Measurements from ENCODE around the gene KLRK1.
"Not testable (repeated sequence)": the region's sequence is repeated elsewhere in the genome, so short reads cannot be mapped to it uniquely, and the experiment has no call there.

The KLRK1 gene

DNA sequence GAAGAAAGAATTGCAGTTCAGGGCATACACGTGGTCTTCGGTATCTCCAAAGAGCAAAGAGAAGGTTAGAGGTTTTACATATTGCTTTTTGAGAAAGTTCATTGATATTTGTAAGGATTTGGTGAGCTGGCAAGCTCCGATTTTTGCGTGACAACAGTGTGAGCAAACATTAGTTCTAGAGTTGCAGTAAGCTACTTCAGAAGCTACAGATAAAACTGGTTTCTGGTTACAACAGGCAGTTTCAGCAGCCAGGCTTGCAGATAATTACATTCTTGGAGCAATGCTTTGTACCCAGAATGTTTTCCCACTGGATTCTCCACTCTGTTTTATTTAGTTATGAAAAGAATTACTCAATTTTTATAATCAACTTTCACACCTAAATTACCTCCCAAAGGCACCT, 28.2 kb downstream of the KLRK1 start:
- DNase-seq, result no peak

DNA sequence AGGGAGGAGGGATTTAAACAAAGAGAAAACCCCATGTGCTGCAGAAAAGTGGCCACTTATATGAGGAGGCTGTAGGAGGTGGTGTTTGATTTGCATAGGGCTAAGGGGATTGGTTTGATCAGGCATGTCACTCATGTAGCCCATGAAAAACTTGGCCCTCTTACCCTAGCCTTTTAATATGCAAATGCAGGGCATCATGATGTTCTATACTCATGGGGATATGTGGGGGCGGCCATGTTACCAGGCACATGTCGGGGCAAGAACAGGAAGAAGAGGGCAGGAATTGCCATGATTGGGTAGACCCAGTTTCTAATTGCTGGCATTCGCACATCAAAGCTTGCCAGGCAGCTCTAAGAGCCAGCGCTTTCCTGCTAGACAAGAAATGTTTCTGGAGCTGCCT, 28.8 kb downstream of the KLRK1 start:
- DNase-seq, result no peak

DNA sequence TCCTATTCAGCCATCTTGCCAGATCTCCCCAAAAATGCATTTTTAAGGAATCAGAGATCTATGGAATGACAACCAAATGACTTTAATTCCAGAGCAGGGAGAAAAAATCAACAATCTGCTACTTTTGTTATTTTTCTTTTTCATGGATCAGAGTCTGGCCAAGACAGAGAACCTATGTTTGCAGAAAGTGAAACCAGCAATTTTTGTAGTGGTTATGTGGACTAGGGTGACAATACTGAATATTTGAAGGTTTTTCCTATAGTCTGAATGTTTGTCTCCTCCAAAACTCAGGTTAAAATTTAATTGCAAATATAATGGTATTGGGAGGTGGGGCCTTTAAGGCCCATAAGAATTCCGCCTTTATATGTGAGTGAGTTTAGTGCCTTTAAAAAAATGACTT, 30.9 kb downstream of the KLRK1 start:
- DNase-seq, result no peak

DNA sequence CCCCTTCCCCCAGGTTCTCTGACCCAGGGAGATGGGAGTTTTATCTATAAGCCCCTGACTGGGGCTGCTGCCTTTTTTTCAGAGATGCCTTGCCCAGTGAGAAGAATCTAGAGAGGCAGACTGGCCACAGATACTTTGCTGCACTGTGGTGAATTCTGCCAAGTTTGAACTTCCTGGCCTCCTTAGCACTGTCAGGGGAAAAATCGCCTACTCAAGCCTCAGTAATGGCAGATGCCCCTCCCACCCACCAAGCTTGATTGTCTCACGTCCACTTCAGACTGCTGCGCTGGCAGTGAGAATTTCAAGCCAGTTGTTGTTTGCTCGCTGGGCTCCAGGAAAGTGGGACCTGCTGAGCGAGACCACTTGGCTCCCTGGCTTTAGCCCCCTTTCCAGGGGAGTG, 31.7 kb downstream of the KLRK1 start:
- no peak for DNase-seq

DNA sequence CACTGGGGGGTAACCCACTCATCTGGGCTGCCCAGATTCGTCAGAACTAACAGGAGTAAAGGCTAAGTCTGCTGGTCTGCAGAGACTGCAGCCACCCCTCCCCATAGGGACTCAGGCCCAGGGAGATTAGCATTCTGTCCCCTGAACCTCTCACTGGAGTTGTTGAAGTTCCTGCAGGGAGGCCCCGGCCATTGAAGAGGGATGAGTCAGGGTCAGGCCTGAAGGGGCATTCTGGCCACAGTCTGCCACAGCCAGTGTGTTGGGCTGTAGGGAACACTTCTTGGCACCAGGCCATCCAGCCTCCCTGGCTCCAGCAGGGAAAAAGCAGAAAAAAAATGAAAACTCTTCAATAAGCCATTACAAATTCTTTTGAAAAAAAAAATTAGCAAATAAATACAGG, 35.3 kb downstream of the KLRK1 start:
- DNase-seq, result no peak

DNA sequence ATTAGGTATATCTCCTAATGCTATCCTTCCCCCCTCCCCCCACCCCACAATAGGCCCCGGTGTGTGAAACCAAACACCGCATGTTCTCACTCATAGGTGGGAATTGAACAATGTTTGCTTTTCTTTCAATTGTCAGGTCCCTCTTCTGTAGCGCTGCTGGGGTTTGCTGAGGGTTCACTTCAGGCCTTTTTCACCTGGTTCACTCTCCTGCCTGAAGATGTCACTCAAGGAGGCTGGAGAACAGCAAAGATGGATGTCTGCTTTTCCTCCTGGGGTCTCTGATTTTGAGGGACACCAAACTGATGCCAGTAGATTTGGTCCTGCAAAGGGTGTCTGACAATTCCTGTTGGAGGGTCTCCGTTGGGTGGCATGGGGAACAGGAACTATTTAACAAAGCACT, 35.8 kb downstream of the KLRK1 start:
- no peak for DNase-seq

DNA sequence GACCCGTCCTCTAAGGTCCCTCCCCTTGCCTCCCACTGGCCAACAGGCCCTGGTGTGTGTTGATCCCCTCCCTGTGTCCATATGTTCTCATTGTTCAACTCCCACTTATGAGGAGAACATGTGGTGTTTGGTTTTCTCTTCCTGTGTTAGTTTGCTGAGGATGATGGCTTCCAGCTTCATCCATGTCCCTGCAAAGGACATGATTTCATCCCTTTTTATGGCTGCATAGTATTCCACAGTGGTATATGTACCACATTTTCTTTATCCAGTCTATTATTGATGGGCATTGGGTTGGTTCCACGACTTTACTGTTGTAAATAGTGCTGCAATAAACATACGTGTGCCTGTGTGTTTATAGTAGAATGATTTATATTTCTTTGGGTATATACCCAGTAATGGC, 38.4 kb downstream of the KLRK1 start:
- DNase-seq, result not testable (repeated sequence)

DNA sequence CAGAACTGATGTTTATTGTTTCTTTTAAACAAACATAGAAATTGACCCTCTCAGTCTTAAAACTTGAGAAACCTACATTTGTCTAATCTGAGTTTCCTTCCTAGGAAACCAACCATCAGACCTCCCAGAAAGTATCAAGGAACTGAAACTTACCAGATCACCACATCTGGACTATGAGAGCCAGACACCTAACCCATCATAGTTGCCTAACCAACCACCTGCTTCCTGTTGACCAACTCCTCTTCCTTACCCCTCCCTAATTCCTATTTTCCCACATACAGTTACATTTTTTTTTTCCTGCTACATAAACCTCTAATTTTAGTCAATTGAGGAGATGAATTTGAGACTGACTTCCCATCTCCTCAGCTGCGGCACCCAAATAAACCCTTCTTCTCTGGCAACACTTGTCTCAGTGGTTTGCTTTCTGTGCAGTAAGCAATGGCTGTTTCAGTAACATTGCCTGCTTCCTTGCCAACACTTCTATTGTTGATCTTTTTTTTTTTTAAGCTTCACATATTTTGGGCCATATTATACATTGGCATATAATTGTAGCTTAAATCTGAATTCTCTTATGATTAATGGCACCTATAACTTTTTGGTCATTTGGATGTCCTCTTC, 47.8 kb downstream of the KLRK1 start:
- DNase-seq, result no peak

DNA sequence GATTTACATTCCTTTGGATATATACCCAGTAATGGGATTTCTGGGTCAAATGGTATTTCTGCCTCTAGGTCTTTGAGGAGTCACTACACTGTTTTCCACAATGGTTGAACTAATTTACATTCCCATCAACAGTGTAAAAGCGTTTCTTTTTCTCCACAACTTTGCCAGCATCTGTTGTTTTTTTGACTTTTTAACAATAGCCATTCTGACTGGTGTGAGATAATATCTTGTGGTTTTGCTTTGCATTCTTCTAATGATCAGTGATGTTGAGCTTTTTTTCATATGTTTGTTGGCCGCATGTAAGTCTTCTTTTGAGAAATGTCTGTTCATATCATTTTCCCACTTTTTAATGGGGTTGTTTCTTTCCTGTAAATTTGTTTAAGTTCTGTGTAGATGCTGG, 48.9 kb downstream of the KLRK1 start:
- DNase-seq, result not testable (repeated sequence)

DNA sequence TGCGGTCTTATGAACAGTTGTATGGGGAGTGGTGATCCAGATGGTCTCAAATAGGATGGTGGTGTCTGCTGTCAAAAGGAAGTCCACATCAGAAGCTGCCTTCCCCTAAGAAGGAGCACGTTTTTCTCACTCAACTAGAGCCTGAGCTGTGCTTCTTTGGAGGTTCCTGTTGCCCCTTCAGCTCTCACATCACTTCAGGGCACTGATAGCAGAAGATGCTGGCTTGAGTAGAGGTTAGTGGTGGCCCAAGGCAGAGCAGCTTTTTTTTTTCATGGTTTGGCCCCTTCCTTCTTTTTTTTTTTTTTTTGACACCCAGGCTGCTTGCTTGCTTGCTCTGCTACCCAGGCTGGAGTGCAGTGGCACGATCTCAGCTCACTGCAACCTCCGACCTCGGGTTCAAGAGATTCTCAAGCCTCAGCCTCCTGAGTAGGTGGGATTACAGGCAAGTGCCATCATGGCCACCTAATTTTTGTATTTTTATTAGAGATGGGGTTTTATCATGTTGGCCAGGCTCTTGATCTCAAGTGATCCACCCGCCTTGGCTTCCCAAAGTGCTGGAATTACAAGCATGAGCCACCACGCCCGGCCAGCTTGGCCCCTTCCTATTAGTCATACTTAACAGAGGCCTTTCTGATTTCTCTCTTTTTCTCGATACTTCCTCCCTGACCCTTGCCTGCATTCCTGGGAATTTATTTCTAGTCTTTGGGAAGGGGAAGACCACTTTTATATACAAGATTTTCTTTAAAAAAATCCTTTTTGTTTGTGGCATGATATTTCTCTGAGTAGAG, 50.6 kb downstream of the KLRK1 start:
- DNase-seq, result no peak

DNA sequence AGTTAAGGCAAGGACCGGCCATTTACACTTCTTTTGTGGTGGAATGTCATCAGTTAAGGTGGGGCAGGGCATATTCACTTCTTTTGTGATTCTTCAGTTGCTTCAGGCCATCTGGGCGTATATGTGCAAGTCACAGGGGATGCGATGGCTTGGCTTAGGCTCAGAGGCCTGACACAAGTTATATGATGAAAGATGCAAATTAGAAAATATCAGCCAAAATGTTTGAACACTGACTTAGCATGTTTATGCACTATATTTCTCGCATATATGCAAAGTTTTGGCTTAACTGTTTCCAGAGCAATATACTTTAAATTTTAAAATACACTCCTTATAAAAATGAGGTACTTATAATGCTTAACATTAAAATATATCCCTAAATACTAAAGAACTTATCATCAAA, 51.4 kb downstream of the KLRK1 start:
- not testable (repeated sequence) for DNase-seq

DNA sequence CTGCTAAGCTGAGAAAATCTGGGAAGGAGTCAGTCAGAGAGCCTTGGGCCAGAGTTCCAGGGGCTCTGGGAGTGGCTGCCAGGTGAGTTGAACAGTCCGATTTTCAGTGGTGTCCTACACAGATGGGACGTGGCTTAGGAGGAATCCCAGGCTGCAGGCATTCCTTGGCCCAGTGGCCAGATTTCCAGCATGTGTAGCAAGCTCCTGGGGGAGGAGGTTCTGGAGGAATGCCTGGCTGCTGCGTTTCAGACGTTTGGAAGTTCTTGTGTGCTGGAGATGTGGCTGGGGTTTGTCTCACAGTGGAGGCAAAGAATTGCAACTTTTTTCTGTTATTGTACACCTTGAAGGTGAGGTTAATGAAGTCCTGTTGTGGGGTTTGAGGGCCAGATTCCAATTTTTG, 53.6 kb downstream of the KLRK1 start:
- DNase-seq, result not testable (repeated sequence)

DNA sequence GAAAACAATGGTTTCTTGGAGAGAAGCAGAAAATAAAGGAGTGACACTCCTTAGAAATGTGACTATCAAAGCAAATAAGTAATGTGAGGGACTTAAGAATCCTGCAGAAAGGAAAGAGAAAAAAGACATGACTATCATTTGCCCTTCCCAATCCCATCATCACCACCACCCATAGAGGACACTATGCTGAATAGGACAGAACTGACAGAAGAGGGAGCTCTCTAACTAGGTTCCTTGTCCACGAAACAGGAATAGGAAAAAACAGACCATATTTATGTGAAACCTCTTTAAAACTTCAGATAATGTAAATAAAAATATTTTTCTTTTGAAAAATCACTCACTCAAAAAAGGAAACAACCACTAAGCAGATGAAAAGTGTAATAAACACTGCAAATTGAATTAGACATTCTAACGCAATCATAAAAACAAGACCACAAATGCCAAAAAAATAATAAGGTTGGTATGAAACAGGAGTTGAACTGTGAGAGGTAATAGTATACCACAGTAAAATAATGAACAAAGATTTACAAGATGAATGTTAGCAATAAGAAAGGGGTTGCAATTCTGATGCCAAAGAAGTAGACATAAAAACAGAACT, 58.1 kb downstream of the KLRK1 start:
- peak; percentile 6 for DNase-seq

DNA sequence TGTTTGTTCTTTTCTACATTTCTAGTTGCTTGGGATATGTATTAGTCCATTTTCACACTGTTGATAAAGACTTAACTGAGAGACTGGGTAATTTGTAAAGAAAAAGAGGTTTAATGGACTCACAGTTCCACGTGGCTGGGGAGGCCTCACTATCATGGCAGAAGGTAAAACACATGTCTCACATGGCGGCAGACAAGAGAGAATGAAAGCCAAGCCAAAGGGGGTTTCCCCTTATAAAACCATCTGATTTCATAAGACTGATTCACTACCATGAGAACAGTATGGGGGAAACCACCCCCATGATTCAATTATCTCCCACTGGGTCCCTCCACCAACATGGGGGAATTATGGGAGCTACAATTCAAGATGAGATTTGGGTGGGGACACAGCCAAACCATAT, 61.1 kb downstream of the KLRK1 start:
- not testable (repeated sequence) for DNase-seq

All from NCI-H2227 treated with DMSO at 0.1 percent for 48 hours (cell line).